Vagina (tissue), 2 donors: ENCODE measurements around the gene PDX1. TPM values are rescaled to one million over a fixed set of nuclear protein-coding genes. Genes with fewer than 3 reads are reported as not detected.
A peak's percentile ranks its signal among the peaks of the same experiment; 100 is the strongest.

Experiments used
- DNase-seq, 2 donors: peaks; one replicate each; pipeline ENCODE4 v3.0.0-alpha.2; 2017; ENCODE audit errors: extremely low spot score in 2 of 2
- H3K27ac ChIP-seq: fragments of 200-600 bp; sonication (generic); one replicate; pipeline ENCODE4 v1.5.1; 2019
- H3K27me3 ChIP-seq: fragments of 200-600 bp; sonication (generic); one replicate; pipeline ENCODE4 v1.5.1; 2019
- H3K36me3 ChIP-seq, 2 donors: fragments of 200-600 bp; sonication (generic); one replicate each; pipeline ENCODE4 v1.5.1; 2017 to 2019
- H3K4me1 ChIP-seq: fragments of 200-600 bp; sonication (generic); one replicate; pipeline ENCODE4 v1.5.1; 2019
- H3K4me3 ChIP-seq, 2 donors: fragments of 200-600 bp; sonication (generic); 1 replicate in 1 of 2; 2 replicates in 1 of 2; pipeline ENCODE4 v1.5.1; 2016 to 2019
- H3K9me3 ChIP-seq: fragments of 200-600 bp; sonication (generic); one replicate; pipeline ENCODE4 v1.5.1; 2019
- POLR2A ChIP-seq, 2 donors: fragments of 450-650 bp; IDR thresholded peaks; one replicate each; pipeline ENCODE4 v1.6.1; 2017; ENCODE audit warnings: antibody characterized with exemption in 2 of 2, mild to moderate bottlenecking in 2 of 2, moderate library complexity in 2 of 2
- POLR2AphosphoS5 ChIP-seq, 2 donors: sonication (generic); formaldehyde crosslinking; IDR thresholded peaks; one replicate each; pipeline ENCODE4 v1.9.0; 2017; ENCODE audit warnings: antibody characterized with exemption in 2 of 2, mild to moderate bottlenecking in 2 of 2, low read depth in 1 of 2; ENCODE audit not compliant: insufficient read depth in 1 of 2
- intact Hi-C: fragments of 100-400 bp; cut with DNase I; formaldehyde crosslinking; loops from one replicate; pipeline ENCODE4 v1.15.1; 2023
- total RNA-seq: library from RNA; depleted of rRNA; stranded (reverse); fragments of >200 nt; gene quantifications from one replicate; pipeline ENCODE4 v1.2.3, GENCODE V29; 2016
- TF ChIP-seq, protein P1 (sequence below), 3 experiments: fragments of 450-650 bp in 2 of 3; fragments of 200-600 bp in 1 of 3; sonication (generic) in 1 of 3; IDR thresholded peaks; one replicate each; pipeline ENCODE4 v1.5.1; 2017 to 2019; ENCODE audit warnings: antibody characterized with exemption in 3 of 3, mild to moderate bottlenecking in 2 of 3, moderate library complexity in 2 of 3

PDX1 gene
- total RNA-seq = not detected

DNA sequence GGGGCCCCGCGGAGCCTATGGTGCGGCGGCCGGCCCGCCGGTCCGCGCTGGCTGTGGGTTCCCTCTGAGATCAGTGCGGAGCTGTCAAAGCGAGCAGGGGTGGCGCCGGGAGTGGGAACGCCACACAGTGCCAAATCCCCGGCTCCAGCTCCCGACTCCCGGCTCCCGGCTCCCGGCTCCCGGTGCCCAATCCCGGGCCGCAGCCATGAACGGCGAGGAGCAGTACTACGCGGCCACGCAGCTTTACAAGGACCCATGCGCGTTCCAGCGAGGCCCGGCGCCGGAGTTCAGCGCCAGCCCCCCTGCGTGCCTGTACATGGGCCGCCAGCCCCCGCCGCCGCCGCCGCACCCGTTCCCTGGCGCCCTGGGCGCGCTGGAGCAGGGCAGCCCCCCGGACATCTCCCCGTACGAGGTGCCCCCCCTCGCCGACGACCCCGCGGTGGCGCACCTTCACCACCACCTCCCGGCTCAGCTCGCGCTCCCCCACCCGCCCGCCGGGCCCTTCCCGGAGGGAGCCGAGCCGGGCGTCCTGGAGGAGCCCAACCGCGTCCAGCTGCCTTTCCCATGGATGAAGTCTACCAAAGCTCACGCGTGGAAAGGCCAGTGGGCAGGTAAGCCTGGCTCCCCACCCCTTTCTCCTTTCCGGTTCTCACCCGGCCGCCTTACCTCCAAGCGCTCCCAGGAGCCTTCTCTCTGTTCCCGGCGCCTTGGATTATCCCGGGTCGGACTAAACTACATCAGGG lies at the start of gene PDX1:
Gene PDX1 (plus strand): TSS at position 67 of the 743 bp plus-strand sequence. CDS start 139 bp downstream, at position 206.
- Histone ChIP-seq H3K27ac (no peak within 1 kb of the TSS), H3K9me3 (no peaks in the 10 kb centered on the region), H3K27me3 (peaks cover 35% of the 10 kb centered on the region), H3K4me1 (peaks cover 45% of the 10 kb centered on the region), H3K4me3 (peak within 1 kb of the TSS; percentile 28 to 39), H3K36me3 (no peaks in the 10 kb centered on the region)
- intact Hi-C loops = no loop called here
- DNase-seq = no peak
- TF ChIP-seq, protein P1, sequence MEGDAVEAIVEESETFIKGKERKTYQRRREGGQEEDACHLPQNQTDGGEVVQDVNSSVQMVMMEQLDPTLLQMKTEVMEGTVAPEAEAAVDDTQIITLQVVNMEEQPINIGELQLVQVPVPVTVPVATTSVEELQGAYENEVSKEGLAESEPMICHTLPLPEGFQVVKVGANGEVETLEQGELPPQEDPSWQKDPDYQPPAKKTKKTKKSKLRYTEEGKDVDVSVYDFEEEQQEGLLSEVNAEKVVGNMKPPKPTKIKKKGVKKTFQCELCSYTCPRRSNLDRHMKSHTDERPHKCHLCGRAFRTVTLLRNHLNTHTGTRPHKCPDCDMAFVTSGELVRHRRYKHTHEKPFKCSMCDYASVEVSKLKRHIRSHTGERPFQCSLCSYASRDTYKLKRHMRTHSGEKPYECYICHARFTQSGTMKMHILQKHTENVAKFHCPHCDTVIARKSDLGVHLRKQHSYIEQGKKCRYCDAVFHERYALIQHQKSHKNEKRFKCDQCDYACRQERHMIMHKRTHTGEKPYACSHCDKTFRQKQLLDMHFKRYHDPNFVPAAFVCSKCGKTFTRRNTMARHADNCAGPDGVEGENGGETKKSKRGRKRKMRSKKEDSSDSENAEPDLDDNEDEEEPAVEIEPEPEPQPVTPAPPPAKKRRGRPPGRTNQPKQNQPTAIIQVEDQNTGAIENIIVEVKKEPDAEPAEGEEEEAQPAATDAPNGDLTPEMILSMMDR (IDR thresholded peaks at IDR 0.05) = no peak

DNA sequence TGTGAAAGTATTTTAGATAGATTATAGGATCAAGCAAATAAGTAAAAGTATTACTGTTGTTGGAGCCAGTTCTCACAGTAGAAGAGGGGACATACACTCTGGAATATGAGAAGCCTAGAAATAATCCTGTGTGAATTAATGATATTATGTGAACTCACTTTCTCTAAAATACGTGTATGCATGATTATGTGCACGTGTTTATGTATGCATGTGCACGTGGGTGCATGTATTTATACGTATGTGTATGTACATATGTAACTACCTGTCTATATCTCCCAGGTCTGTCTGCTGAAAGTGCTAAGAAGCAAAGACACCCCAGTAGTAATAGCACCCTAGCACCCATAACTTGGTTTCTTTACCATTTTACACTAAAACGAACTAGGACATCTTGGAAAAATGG lies 41.5 kb upstream of the PDX1 start:
- no peak overlapping the region for H3K27ac ChIP-seq
- H3K9me3 ChIP-seq = no peaks in the 10 kb centered on the region
- intact Hi-C loops = no loop called here
- no peak for DNase-seq
- TF ChIP-seq, protein P1 (IDR thresholded peaks at IDR 0.05) = no peak
- TF ChIP-seq POLR2AphosphoS5 (IDR thresholded peaks at IDR 0.05; ENCODE audit: insufficient read depth in 1 of 2, low read depth in 1 of 2) (no peak), POLR2A (IDR thresholded peaks at IDR 0.05) (no peak)
- H3K27me3 ChIP-seq = no peaks in the 10 kb centered on the region
- H3K4me3 ChIP-seq = no peak overlapping the region
- no peaks in the 10 kb centered on the region for H3K4me1 ChIP-seq
- no peaks in the 10 kb centered on the region for H3K36me3 ChIP-seq

DNA sequence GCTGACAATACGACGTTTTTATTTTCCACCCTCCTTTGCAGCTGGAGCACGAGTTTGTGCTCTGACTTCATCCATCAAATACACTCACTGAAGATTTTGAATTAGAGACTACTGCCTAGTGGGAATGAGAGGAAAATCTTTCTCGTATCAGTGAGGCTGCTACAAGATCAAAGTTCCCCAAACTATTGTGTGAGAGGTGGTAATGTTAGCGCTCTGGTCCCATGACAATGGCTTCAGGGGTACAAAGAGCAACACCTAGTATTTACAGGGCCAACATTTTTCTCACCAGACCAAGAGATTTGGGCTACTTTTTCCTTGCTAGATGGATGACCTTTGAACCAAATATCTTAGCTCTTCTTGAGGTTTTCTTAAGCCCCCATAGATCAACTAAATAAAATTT lies 30.3 kb upstream of the PDX1 start:
- DNase-seq = no peak
- Histone ChIP-seq H3K4me1 (no peaks in the 10 kb centered on the region), H3K27ac (no peak overlapping the region), H3K36me3 (no peaks in the 10 kb centered on the region), H3K4me3 (no peak overlapping the region), H3K27me3 (no peaks in the 10 kb centered on the region), H3K9me3 (no peaks in the 10 kb centered on the region)
- intact Hi-C loops = no loop called here
- TF ChIP-seq, protein P1 (IDR thresholded peaks at IDR 0.05) = no peak
- TF ChIP-seq POLR2AphosphoS5 (IDR thresholded peaks at IDR 0.05; ENCODE audit: insufficient read depth in 1 of 2, low read depth in 1 of 2) (no peak), POLR2A (IDR thresholded peaks at IDR 0.05) (no peak)

DNA sequence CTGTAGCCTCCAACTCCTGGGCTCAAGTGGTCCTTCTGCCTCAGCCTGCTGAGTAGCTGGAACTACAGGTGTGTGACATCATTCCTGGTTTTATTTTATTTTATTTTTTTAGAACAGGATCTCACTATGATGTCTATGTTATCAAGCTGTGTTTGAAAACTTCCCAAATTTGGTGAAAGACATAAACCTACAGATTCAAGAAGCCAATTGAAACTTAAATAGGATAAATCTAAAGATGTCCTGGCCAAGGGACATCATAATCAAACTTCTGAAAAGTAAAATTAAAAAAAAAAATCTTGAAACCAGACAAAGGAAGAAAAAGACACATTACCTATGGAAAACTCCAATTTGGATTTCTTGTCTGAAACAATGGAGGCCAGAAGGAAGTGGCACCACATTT lies 23.1 kb upstream of the PDX1 start:
- H3K36me3 ChIP-seq = no peaks in the 10 kb centered on the region
- no peaks in the 10 kb centered on the region for H3K27me3 ChIP-seq
- no peak overlapping the region for H3K4me3 ChIP-seq
- intact Hi-C loops = no loop called here
- TF ChIP-seq, protein P1 (IDR thresholded peaks at IDR 0.05) = no peak
- TF ChIP-seq POLR2A (IDR thresholded peaks at IDR 0.05) (no peak), POLR2AphosphoS5 (IDR thresholded peaks at IDR 0.05; ENCODE audit: insufficient read depth in 1 of 2, low read depth in 1 of 2) (no peak)
- H3K27ac ChIP-seq = no peak overlapping the region
- no peaks in the 10 kb centered on the region for H3K9me3 ChIP-seq
- no peaks in the 10 kb centered on the region for H3K4me1 ChIP-seq
- no peak for DNase-seq

DNA sequence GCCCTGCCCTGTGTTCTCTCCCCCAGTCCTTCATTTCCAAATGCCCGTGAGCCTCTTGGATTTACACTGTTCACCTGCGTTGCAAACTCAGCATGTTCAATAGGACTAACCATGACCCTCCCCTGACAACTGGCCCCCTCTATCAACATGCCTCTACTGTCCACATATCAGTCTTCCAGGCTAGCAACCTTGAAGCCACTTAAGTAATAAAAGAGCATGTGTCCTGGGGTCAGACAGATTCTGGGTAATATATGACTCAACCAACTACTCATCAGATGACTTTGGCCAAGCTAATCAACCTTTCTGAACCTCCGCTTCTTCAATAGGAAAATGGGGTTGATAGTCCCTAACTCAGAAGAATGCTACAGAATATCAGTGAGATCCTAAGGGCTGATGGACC lies 15.1 kb upstream of the PDX1 start:
- no peak for TF ChIP-seq POLR2AphosphoS5 (IDR thresholded peaks at IDR 0.05; ENCODE audit: insufficient read depth in 1 of 2, low read depth in 1 of 2)
- TF ChIP-seq, protein P1 (IDR thresholded peaks at IDR 0.05) = no peak
- Histone ChIP-seq H3K27ac (no peak overlapping the region), H3K36me3 (no peaks in the 10 kb centered on the region), H3K4me1 (no peaks in the 10 kb centered on the region), H3K27me3 (no peaks in the 10 kb centered on the region), H3K4me3 (no peak overlapping the region), H3K9me3 (no peaks in the 10 kb centered on the region)
- DNase-seq = no peak
- intact Hi-C loops = no loop called here
